GM12878 (cell line): ENCODE measurements around the gene CLDN25. TPM values are rescaled to one million over a fixed set of nuclear protein-coding genes. Genes with fewer than 3 reads are reported as not detected.

Experiments used
- BACH1 ChIP-seq: fragments of 450-650 bp; IDR thresholded peaks from 2 replicates; pipeline ENCODE4 v1.6.1; 2017; ENCODE audit warnings: mild to moderate bottlenecking, borderline replicate concordance
- CBFB ChIP-seq: IDR thresholded peaks from 2 replicates; pipeline ENCODE4 v1.6.1; 2016; ENCODE audit warnings: antibody characterized with exemption, low read depth
- CBX3 ChIP-seq: fragments of 200-600 bp; sonication (generic); IDR thresholded peaks from 2 replicates; pipeline ENCODE4 v1.6.1; 2016; ENCODE audit warnings: low read depth, borderline replicate concordance
- CEBPB ChIP-seq, 2 experiments: fragments of 150-350 bp in 1 of 2; IDR thresholded peaks; 2 replicates each; pipeline ENCODE4 v1.6.1; 2012 to 2014; ENCODE audit warnings: low read depth in 2 of 2, low read length in 2 of 2, borderline replicate concordance in 1 of 2, inconsistent platforms in 1 of 2
- CHD1 ChIP-seq: IDR thresholded peaks from 2 replicates; pipeline ENCODE4 v1.6.1; 2012; ENCODE audit warnings: low read depth, low read length, improper control_type of control experiment
- EGR1 ChIP-seq, 2 experiments: IDR thresholded peaks; 1 replicate in 1 of 2; 2 replicates in 1 of 2; pipeline ENCODE4 v1.6.1; 2011 to 2012; ENCODE audit warnings: low read depth in 2 of 2, low read length in 2 of 2, borderline replicate concordance in 1 of 2, mild to moderate bottlenecking in 1 of 2, moderate library complexity in 1 of 2
- ESRRA ChIP-seq: IDR thresholded peaks from 2 replicates; pipeline ENCODE4 v1.6.1; 2012; ENCODE audit warnings: mild to moderate bottlenecking, low read length, improper control_type of control experiment
- ETV6 ChIP-seq, 2 experiments: fragments of 450-650 bp in 1 of 2; IDR thresholded peaks in 1 of 2; conservative IDR thresholded peaks in 1 of 2; 2 replicates each; pipeline ENCODE4 v1.6.1; 2014; ENCODE audit warnings: antibody characterized with exemption in 1 of 2, borderline replicate concordance in 1 of 2, low read depth in 1 of 2, mild to moderate bottlenecking in 1 of 2, moderate library complexity in 1 of 2
- FOXM1 ChIP-seq: IDR thresholded peaks from 2 replicates; pipeline ENCODE4 v1.6.1; 2012; ENCODE audit warnings: low read depth, mild to moderate bottlenecking, inconsistent platforms, low read length, moderate library complexity
- GATAD2B ChIP-seq: fragments of 450-650 bp; conservative IDR thresholded peaks from 2 replicates; pipeline ENCODE4 v1.6.1; 2017; ENCODE audit warnings: low read depth, mild to moderate bottlenecking, moderate library complexity
- MEF2A ChIP-seq: IDR thresholded peaks from 2 replicates; pipeline ENCODE4 v1.6.1; 2011; ENCODE audit warnings: low read depth, mild to moderate bottlenecking, low read length, moderate library complexity; ENCODE audit not compliant: insufficient read depth
- NKRF ChIP-seq: fragments of 450-650 bp; conservative IDR thresholded peaks from 2 replicates; pipeline ENCODE4 v1.6.1; 2017; ENCODE audit warnings: mild to moderate bottlenecking, moderate library complexity
- NR2F1 ChIP-seq: fragments of 450-650 bp; conservative IDR thresholded peaks from 2 replicates; pipeline ENCODE4 v1.6.1; 2017; ENCODE audit warnings: mild to moderate bottlenecking
- PAX8 ChIP-seq: fragments of 450-650 bp; IDR thresholded peaks from 2 replicates; pipeline ENCODE4 v1.6.1; 2017; ENCODE audit warnings: mild to moderate bottlenecking, moderate library complexity
- POLR2AphosphoS5 ChIP-seq: IDR thresholded peaks from 2 replicates; pipeline ENCODE4 v1.6.1; 2011; ENCODE audit warnings: mild to moderate bottlenecking, low read length, inconsistent platforms
- RELA ChIP-seq: fragments of 450-650 bp; IDR thresholded peaks from 2 replicates; pipeline ENCODE4 v1.8.0; 2014; ENCODE audit warnings: borderline replicate concordance; ENCODE audit not compliant: partially characterized antibody
- SKIL ChIP-seq: fragments of 450-650 bp; IDR thresholded peaks from 2 replicates; pipeline ENCODE4 v1.6.1; 2017; ENCODE audit warnings: mild to moderate bottlenecking, low read depth, inconsistent platforms; ENCODE audit not compliant: poor library complexity, severe bottlenecking
- SP1 ChIP-seq: IDR thresholded peaks from one replicate; pipeline ENCODE4 v1.6.1; 2011; ENCODE audit warnings: low read depth, low read length
- SREBF2 ChIP-seq: IDR thresholded peaks from 2 replicates; pipeline ENCODE4 v1.6.1; 2012; ENCODE audit warnings: mild to moderate bottlenecking, low read length
- SRF ChIP-seq, 2 experiments: IDR thresholded peaks; 2 replicates each; pipeline ENCODE4 v1.6.1; 2011; ENCODE audit warnings: low read depth in 2 of 2, low read length in 2 of 2, mild to moderate bottlenecking in 1 of 2, moderate library complexity in 1 of 2
- SUZ12 ChIP-seq: fragments of 200-600 bp; sonication (generic); IDR thresholded peaks from one replicate; pipeline ENCODE4 v1.6.1; 2018; ENCODE audit warnings: antibody characterized with exemption, mild to moderate bottlenecking; ENCODE audit not compliant: unreplicated experiment
- WRNIP1 ChIP-seq: IDR thresholded peaks from 2 replicates; pipeline ENCODE4 v1.6.1; 2011; ENCODE audit warnings: low read depth, low read length, improper control_type of control experiment, borderline replicate concordance
- ZBTB4 ChIP-seq: fragments of 450-650 bp; formaldehyde crosslinking; IDR thresholded peaks from 2 replicates; pipeline ENCODE4 v1.4.0; 2022; ENCODE audit warnings: mild to moderate bottlenecking, moderate library complexity
- polyA plus RNA-seq, 11 experiments: library from polyadenylated mRNA; depleted of rRNA in 4 of 11; unstranded in 6 of 11; stranded (reverse) in 5 of 11; fragments of >200 nt; fragmentation: Nextera tagmentation in 4 of 11; fragmentation: Illumina TruSeq in 1 of 11; extraction: Ambion mirVana in 4 of 11; extraction: Trizol in 1 of 11; gene quantifications; 1 replicate in 1 of 11; 2 replicates in 10 of 11; pipeline versions ENCODE4 v1.2.1 to v1.2.3, GENCODE V29; 2011 to 2016; ENCODE audit warnings: inconsistent platforms in 2 of 11, missing spikeins in 2 of 11, low read depth in 1 of 11
- total RNA-seq, 4 experiments: library from RNA; depleted of rRNA in 3 of 4; stranded (reverse); fragments of >200 nt in 3 of 4; fragmentation: Illumina TruSeq in 1 of 4; extraction: Trizol in 1 of 4; gene quantifications; 2 replicates each; pipeline versions ENCODE4 v1.2.1 to v1.2.3, GENCODE V29; 2013 to 2021

Gene CLDN25
- total and polyA plus RNA-seq, 10 of the 15 experiments (the other 5 are each of a cell fraction or from before 2014, with no cell fraction given), result not detected

GRCh38 chr11:113773416-113774173, 6.0 kb upstream of the CLDN25 start, which contains the start of gene ZW10 (continued):
- TF ChIP-seq BACH1 (no peak), SUZ12 (no peak), NR2F1 (peak; percentile 46; the same call in 1 of the 2 replicates), ESRRA (no peak), SP1 (peak; percentile 63), CBX3 (no peak), MEF2A (no peak), NKRF (peak; percentile 39; the same call in 1 of the 2 replicates), SREBF2 (no peak), EGR1 (IDR thresholded peaks at IDR 0.05; ENCODE audit: borderline replicate concordance in 1 of 2, low read depth in 2 of 2, low read length in 2 of 2) (no peak), SKIL (peak; percentile 75), ZBTB4 (no peak), CBFB (no peak; the same call in 1 of the 2 replicates), ETV6 (conservative IDR thresholded peaks at IDR 0.05 in 1 of 2, IDR thresholded peaks at IDR 0.05 in 1 of 2; ENCODE audit: borderline replicate concordance in 1 of 2, low read depth in 1 of 2) (no peak), PAX8 (no peak), RELA (peak; percentile 44), SRF (IDR thresholded peaks at IDR 0.05; ENCODE audit: low read depth in 2 of 2, low read length in 2 of 2) (0 out of 4 replicates have a peak, but pooled peaks of 1 of the 2 experiments have one; percentile 43), FOXM1 (0 out of 2 replicates have a peak, but pooled peaks have one; percentile 29), CEBPB (IDR thresholded peaks at IDR 0.05; ENCODE audit: borderline replicate concordance in 1 of 2, low read depth in 2 of 2, low read length in 2 of 2) (no peak), POLR2AphosphoS5 (peak; percentile 62; the same call in 1 of the 2 replicates), WRNIP1 (peak; percentile 65; the same call in 1 of the 2 replicates), GATAD2B (peak; percentile 47; the same call in 1 of the 2 replicates), CHD1 (no peak)
